Thoracic aorta (tissue), 2 donors: ENCODE data around the gene FGD5. TPM values are rescaled to one million over a fixed set of nuclear protein-coding genes. Genes with fewer than 3 reads are reported as not detected.

Source experiments
- ATAC-seq: fragments of 150-250 bp; one replicate; pipeline ENCODE4 v1.8.0; 2017; ENCODE audit warnings: low read depth; ENCODE audit not compliant: insufficient number of reproducible peaks, low FRiP score
- DNase-seq: peaks from one replicate; pipeline ENCODE4 v3.0.0-alpha.2; 2020; ENCODE audit warnings: low spot score
- H3K27ac ChIP-seq, 2 donors: fragments of 200-600 bp; sonication (generic); 1 replicate in 1 of 2; 2 replicates in 1 of 2; pipeline ENCODE4 v1.5.1; 2016; ENCODE audit warnings: mild to moderate bottlenecking in 2 of 2, moderate library complexity in 2 of 2
- H3K27me3 ChIP-seq: fragments of 200-600 bp; sonication (generic); replicated peaks from 2 replicates; pipeline ENCODE4 v1.6.0; 2016; ENCODE audit warnings: mild to moderate bottlenecking; ENCODE audit not compliant: insufficient read depth
- H3K36me3 ChIP-seq: fragments of 200-600 bp; sonication (generic); one replicate; pipeline ENCODE4 v1.5.1; 2016
- H3K4me1 ChIP-seq, 2 donors: fragments of 200-600 bp; sonication (generic); 1 replicate in 1 of 2; 2 replicates in 1 of 2; pipeline versions ENCODE4 v1.5.1 to v1.6.0; 2016; ENCODE audit warnings: low read depth in 2 of 2, mild to moderate bottlenecking in 1 of 2; ENCODE audit not compliant: control insufficient read depth in 1 of 2
- H3K4me3 ChIP-seq: fragments of 200-600 bp; sonication (generic); 2 replicates; pipeline ENCODE4 v1.5.1; 2016; ENCODE audit warnings: mild to moderate bottlenecking
- H3K9me3 ChIP-seq: fragments of 200-600 bp; sonication (generic); 2 replicates; pipeline ENCODE4 v1.5.1; 2016
- total RNA-seq, 2 donors: library from RNA; depleted of rRNA; stranded (reverse); fragments of >200 nt; gene quantifications; one replicate each; pipeline versions ENCODE4 v1.1.0 to v1.2.3, GENCODE V29; 2016
- TF ChIP-seq, protein P1 (sequence below): fragments of 200-600 bp; sonication (generic); IDR thresholded peaks from one replicate; pipeline ENCODE4 v1.5.1; 2019; ENCODE audit warnings: antibody characterized with exemption

FGD5 gene
- total RNA-seq, 2 donors from 2014 or later, result 15.4 to 21.4 TPM

DNA sequence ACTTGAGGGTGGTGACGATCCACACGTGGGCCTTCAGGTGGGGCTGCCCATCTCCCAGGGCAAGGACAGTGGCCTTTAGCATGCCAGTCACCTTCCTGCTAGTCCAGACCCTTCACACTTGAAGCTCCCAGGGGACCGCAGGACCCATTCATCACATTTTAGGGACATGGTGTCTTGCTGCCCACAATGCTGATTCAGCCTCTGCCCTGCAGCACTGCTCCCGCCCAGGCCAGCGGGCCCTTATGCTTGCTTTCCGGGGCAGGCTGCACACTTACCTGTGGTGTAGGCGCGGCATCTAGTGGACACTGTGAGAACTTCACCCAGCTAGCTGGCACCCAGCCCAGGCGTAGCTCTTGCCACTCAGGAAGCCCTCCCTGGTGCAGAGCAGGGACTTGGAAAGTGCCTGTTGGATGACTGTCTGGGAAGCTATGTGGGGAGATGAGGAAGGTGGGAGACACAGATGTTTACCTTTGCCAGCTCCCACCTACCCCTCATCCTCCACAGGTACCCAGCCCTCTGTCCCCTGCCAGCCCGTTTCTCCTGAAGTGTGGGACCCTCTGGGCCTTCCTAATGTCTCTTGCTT is 102.4 kb downstream of the FGD5 start:
- DNase-seq (peak; percentile 68), ATAC-seq (peak; percentile 61)
- H3K27ac ChIP-seq, result no peak overlapping the region
- no peaks in the 10 kb centered on the region for H3K4me1 ChIP-seq
- TF ChIP-seq, protein P1, sequence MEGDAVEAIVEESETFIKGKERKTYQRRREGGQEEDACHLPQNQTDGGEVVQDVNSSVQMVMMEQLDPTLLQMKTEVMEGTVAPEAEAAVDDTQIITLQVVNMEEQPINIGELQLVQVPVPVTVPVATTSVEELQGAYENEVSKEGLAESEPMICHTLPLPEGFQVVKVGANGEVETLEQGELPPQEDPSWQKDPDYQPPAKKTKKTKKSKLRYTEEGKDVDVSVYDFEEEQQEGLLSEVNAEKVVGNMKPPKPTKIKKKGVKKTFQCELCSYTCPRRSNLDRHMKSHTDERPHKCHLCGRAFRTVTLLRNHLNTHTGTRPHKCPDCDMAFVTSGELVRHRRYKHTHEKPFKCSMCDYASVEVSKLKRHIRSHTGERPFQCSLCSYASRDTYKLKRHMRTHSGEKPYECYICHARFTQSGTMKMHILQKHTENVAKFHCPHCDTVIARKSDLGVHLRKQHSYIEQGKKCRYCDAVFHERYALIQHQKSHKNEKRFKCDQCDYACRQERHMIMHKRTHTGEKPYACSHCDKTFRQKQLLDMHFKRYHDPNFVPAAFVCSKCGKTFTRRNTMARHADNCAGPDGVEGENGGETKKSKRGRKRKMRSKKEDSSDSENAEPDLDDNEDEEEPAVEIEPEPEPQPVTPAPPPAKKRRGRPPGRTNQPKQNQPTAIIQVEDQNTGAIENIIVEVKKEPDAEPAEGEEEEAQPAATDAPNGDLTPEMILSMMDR, result peak; percentile 99
- H3K27me3 ChIP-seq, result no peaks in the 10 kb centered on the region
- no peak overlapping the region for H3K4me3 ChIP-seq
- H3K9me3 ChIP-seq, result no peaks in the 10 kb centered on the region
- H3K36me3 ChIP-seq, result no peaks in the 10 kb centered on the region

DNA sequence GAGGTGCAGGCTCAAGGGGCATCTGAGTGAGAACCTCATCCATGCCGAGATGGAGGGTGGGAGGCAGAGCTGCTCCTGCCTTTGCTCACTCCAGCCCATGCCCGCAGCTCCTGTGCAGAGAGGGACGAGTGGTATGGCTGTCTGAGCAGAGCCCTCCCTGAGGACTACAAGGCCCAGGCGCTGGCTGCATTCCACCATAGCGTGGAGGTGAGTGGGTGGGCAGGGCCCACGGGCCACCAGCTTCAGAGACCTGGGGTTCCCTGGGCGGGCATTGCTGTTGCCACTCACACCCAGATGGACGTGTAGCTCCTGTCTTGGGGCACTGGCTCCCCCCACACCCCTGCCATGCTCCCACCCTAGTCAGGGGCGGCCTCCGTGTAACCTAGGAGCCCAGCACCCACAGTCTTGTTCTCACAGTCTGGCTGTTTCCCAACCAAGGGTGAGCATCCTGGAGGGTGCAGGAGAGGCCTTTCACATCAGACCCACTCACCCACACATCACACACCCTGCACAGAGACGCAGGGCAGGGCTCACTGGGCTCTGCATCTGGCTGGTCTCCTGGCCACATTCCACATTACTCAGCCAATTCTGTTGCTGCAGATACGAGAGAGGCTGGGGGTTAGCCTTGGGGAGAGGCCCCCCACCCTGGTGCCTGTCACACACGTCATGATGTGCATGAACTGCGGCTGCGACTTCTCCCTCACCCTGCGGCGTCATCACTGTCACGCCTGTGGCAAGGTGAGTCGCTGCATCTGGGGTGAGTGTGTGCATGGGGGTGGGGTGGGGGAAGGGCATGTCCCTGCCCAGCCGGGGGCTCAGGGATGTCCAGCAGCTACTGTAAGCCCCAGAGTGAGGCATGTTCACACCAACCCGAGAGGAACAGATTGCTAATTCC is 103.3 kb downstream of the FGD5 start:
- no peak overlapping the region for H3K27ac ChIP-seq
- H3K4me1 ChIP-seq, result no peaks in the 10 kb centered on the region
- no peaks in the 10 kb centered on the region for H3K27me3 ChIP-seq
- H3K9me3 ChIP-seq, result no peaks in the 10 kb centered on the region
- DNase-seq (no peak), ATAC-seq (no peak)
- H3K36me3 ChIP-seq, result no peaks in the 10 kb centered on the region
- H3K4me3 ChIP-seq, result no peak overlapping the region
- TF ChIP-seq, protein P1, result no peak

DNA sequence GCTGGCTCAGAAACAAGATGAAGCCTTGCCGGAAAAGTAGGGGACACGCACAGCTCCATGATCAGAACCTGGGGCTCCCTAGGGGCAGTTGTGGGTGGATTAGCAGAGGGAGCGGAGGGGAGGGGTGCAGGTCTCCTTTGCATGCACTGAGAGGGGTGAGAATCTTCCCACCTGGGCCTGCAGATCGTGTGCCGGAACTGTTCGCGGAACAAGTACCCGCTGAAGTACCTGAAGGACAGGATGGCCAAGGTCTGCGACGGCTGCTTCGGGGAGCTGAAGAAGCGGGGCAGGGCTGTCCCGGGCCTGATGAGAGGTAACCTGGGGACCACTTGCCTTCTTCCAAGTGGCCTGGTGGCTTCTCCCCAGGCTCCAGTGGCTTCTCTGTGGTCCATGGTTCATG is 104.1 kb downstream of the FGD5 start:
- DNase-seq, result no peak
- H3K9me3 ChIP-seq, result no peaks in the 10 kb centered on the region
- no peak for ATAC-seq
- H3K36me3 ChIP-seq, result no peaks in the 10 kb centered on the region
- H3K4me1 ChIP-seq, result no peaks in the 10 kb centered on the region
- TF ChIP-seq, protein P1, result no peak
- H3K27ac ChIP-seq, result no peak overlapping the region
- no peaks in the 10 kb centered on the region for H3K27me3 ChIP-seq
- no peak overlapping the region for H3K4me3 ChIP-seq

DNA sequence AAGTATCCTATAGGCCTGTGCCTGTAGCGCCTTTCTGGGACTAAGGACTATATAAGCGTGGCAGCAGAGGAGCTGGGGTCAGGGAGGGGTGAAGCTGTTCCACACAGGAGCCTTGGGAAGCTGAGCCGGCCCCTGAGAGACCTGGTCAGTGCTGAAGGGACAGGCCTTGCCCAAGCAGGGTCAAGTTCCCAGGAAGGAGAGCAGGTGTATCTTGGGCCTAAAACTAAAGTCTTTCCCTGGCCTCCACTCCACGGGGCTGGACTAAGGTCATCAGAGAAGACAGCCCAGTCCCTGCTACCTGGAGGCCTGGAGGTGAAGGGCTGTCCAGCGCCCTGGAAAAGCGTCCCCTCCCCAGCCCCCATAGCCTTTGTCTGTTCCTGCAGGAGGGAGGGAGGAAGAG is 104.7 kb downstream of the FGD5 start:
- TF ChIP-seq, protein P1, result no peak
- Histone ChIP-seq H3K27me3 (no peaks in the 10 kb centered on the region), H3K4me3 (no peak overlapping the region)

DNA sequence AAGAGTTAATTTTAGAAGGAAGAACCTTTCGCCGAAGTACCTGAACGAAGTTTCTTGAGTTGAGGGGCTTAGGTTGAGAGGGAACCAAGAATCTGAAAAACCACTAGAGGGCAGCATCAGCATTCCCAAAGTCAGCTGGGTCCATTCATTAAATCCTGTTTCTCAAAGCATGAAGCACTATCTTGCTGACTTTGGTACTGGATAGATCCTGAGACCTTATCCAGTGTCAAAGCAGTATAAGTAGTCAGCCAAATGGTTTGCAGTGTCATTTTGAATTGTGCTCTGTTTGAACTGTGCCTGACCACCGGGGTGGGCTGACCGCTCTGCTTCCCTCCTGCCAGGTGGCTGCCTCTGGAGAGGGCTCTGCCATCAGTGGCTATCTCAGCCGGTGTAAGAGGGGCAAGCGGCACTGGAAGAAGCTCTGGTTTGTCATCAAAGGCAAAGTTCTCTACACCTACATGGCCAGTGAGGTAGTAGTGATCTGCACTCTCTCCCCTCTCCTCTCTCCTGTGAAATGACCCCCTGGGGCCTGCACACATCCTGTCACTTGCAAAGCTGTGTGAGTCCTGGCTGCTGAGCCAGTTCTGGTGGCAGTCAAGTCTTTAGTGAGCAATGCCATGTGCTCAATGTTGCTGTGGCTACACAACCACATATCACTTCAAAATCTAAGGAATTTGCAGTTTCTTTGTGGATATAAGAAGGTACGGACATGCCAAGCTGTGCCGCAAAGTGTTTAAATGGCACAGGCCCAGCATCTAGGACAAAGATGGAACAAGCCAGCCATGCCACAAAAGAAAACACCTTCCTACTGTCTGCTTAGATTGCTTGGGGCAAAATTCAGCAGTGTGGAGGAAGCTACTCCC is 107.2 kb downstream of the FGD5 start:
- ATAC-seq (no peak), DNase-seq (no peak)
- H3K9me3 ChIP-seq, result no peaks in the 10 kb centered on the region
- no peak overlapping the region for H3K27ac ChIP-seq
- no peaks in the 10 kb centered on the region for H3K4me1 ChIP-seq
- TF ChIP-seq, protein P1, result peak; percentile 39
- H3K27me3 ChIP-seq, result no peaks in the 10 kb centered on the region
- H3K36me3 ChIP-seq, result no peaks in the 10 kb centered on the region
- no peak overlapping the region for H3K4me3 ChIP-seq

More for the DNA sequence above, 104.7 kb downstream of the FGD5 start:
- Histone ChIP-seq H3K36me3 (no peaks in the 10 kb centered on the region), H3K4me1 (no peaks in the 10 kb centered on the region), H3K27ac (no peak overlapping the region), H3K9me3 (no peaks in the 10 kb centered on the region)
- DNase-seq (no peak), ATAC-seq (no peak)
